ENCODE results near the gene MT2A. TPM values are rescaled to one million over a fixed set of nuclear protein-coding genes. Genes with fewer than 3 reads are reported as not detected.

The MT2A gene
- total and polyA plus RNA-seq, 2 of the 13 experiments (the other 11 are each of a cell fraction or from before 2014, with no cell fraction given) = 135 to 371 TPM

- peak; percentile 69; the same call in 1 of the 2 replicates for TF ChIP-seq ZNF7 (CRISPR knock-in tag; IDR thresholded peaks at IDR 0.05)
- TF ChIP-seq TFDP1 (CRISPR knock-in tag; IDR thresholded peaks at IDR 0.05; ENCODE audit: borderline replicate concordance) = peak; percentile 31; the same call in 1 of the 2 replicates
- TF ChIP-seq TMF1 (CRISPR knock-in tag; IDR thresholded peaks at IDR 0.05; ENCODE audit: low read depth) = peak; percentile 36; the same call in 1 of the 2 replicates
- peak; percentile 56; the same call in 1 of the 2 replicates for TF ChIP-seq ZNF280D (CRISPR knock-in tag; IDR thresholded peaks at IDR 0.05)
- no peak for TF ChIP-seq TRIM22 (IDR thresholded peaks at IDR 0.05)
- TF ChIP-seq POGK (CRISPR knock-in tag; conservative IDR thresholded peaks at IDR 0.05) = peak; percentile 68
- 0 out of 2 replicates have a peak, but pooled peaks have one; percentile 71 for TF ChIP-seq MTF2 (CRISPR knock-in tag; IDR thresholded peaks at IDR 0.05; ENCODE audit: borderline replicate concordance)
- peak; percentile 79 for TF ChIP-seq AGO2 (optimal IDR thresholded peaks at IDR 0.05; ENCODE audit: low read depth, low read length)
- no peak for TF ChIP-seq ZNF562 (CRISPR knock-in tag; IDR thresholded peaks at IDR 0.05; ENCODE audit: borderline replicate concordance)
- peak; percentile 47; the same call in 1 of the 2 replicates for TF ChIP-seq ZNF292 (CRISPR knock-in tag; IDR thresholded peaks at IDR 0.05; ENCODE audit: borderline replicate concordance, low read depth)
- TF ChIP-seq PBX2 (CRISPR knock-in tag; IDR thresholded peaks at IDR 0.05) = no peak
- TF ChIP-seq ARID4A (CRISPR knock-in tag; IDR thresholded peaks at IDR 0.05; ENCODE audit: borderline replicate concordance) = peak; percentile 36; the same call in 1 of the 2 replicates
Measured at GRCh38 chr16:56625140-56625942, 17.0 kb downstream of the MT2A start, which contains the start of gene MT1E (continued).
